Loucy (cell line): ENCODE measurements around the gene RINT1.
"Not testable (repeated sequence)": the region's sequence is repeated elsewhere in the genome, so short reads cannot be mapped to it uniquely, and the experiment has no call there.

Experiments used
- H2AFZ ChIP-seq: fragments of 200-600 bp; sonication (generic); 2 replicates; pipeline ENCODE4 v1.6.0; 2016; ENCODE audit warnings: antibody characterized with exemption, mild to moderate bottlenecking, low read length, moderate library complexity
- H3F3A ChIP-seq: fragments of 200-600 bp; 2 replicates; pipeline ENCODE4 v1.6.0; 2016; ENCODE audit warnings: antibody characterized with exemption, low read depth, mild to moderate bottlenecking
- H3K27me3 ChIP-seq: fragments of 200-600 bp; sonication (generic); 2 replicates; pipeline ENCODE4 v1.6.1; 2014; ENCODE audit warnings: low read length, mild to moderate bottlenecking; ENCODE audit not compliant: insufficient read depth, poor library complexity, severe bottlenecking
- H3K36me3 ChIP-seq: fragments of 200-600 bp; sonication (generic); 2 replicates; pipeline ENCODE4 v1.6.1; 2016; ENCODE audit warnings: low read length; ENCODE audit not compliant: insufficient read depth
- H3K4me1 ChIP-seq: fragments of 200-600 bp; sonication (generic); 2 replicates; pipeline ENCODE4 v1.5.1; 2014; ENCODE audit warnings: low read length, mild to moderate bottlenecking; ENCODE audit not compliant: insufficient read depth, poor library complexity, severe bottlenecking
- H3K4me2 ChIP-seq: fragments of 200-600 bp; sonication (generic); 2 replicates; pipeline ENCODE4 v1.6.0; 2014; ENCODE audit warnings: antibody characterized with exemption, low read length, low read depth, mild to moderate bottlenecking; ENCODE audit not compliant: poor library complexity, severe bottlenecking
- H3K4me3 ChIP-seq: fragments of 200-600 bp; sonication (generic); 2 replicates; pipeline ENCODE4 v1.5.1; 2014; ENCODE audit warnings: low read length, mild to moderate bottlenecking, mixed read lengths; ENCODE audit not compliant: poor library complexity, severe bottlenecking
- H3K79me2 ChIP-seq: fragments of 200-600 bp; sonication (generic); 2 replicates; pipeline ENCODE4 v1.6.1; 2014; ENCODE audit warnings: low read length; ENCODE audit not compliant: insufficient read depth
- H3K9ac ChIP-seq: fragments of 200-600 bp; sonication (generic); 2 replicates; pipeline ENCODE4 v1.6.0; 2014; ENCODE audit warnings: mild to moderate bottlenecking, low read depth, low read length, moderate library complexity; ENCODE audit not compliant: poor library complexity, severe bottlenecking
- H3K9me2 ChIP-seq: fragments of 200-600 bp; sonication (generic); replicated peaks from 2 replicates; pipeline ENCODE4 v1.6.1; 2016; ENCODE audit warnings: low read depth, low read length, mixed read lengths
- H3K9me3 ChIP-seq: fragments of 200-600 bp; sonication (generic); 2 replicates; pipeline ENCODE4 v1.6.1; 2014; ENCODE audit warnings: mild to moderate bottlenecking, antibody characterized with exemption, low read length, low read depth; ENCODE audit not compliant: insufficient read depth
- H4K20me1 ChIP-seq: fragments of 200-600 bp; sonication (generic); 2 replicates; pipeline ENCODE4 v1.6.0; 2014; ENCODE audit warnings: antibody characterized with exemption, low read length, mild to moderate bottlenecking; ENCODE audit not compliant: insufficient read depth, poor library complexity, severe bottlenecking
- CTCF ChIP-seq: fragments of 200-600 bp; sonication (generic); conservative IDR thresholded peaks from 2 replicates; pipeline ENCODE4 v1.5.1; 2014; ENCODE audit warnings: mild to moderate bottlenecking, antibody characterized with exemption, low read length
- EZH2phosphoT487 ChIP-seq: fragments of 200-600 bp; IDR thresholded peaks from 2 replicates; pipeline ENCODE4 v1.6.1; 2018; ENCODE audit warnings: antibody characterized with exemption, mild to moderate bottlenecking, moderate library complexity, borderline replicate concordance

The RINT1 gene

GRCh38 chr7:105512926-105513526, 19.0 kb upstream of the RINT1 start:
- Histone ChIP-seq H3F3A (no peaks in the 10 kb centered on the region), H3K9me2 (no peaks in the 10 kb centered on the region), H3K36me3 (no peaks in the 10 kb centered on the region; the same call in 1 of the 2 replicates), H3K4me1 (peaks cover 10% of the 10 kb centered on the region), H3K9me3 (no peaks in the 10 kb centered on the region), H3K27me3 (no peaks in the 10 kb centered on the region), H2AFZ (no peak overlapping the region), H4K20me1 (no peaks in the 10 kb centered on the region), H3K4me2 (no peak overlapping the region), H3K9ac (no peak overlapping the region), H3K4me3 (no peak overlapping the region), H3K79me2 (peaks cover 18% of the 10 kb centered on the region)
- TF ChIP-seq CTCF, result no peak
- TF ChIP-seq EZH2phosphoT487, result no peak

GRCh38 chr7:105515610-105516009, 16.4 kb upstream of the RINT1 start:
- not testable (repeated sequence) for H3K9ac ChIP-seq, H3K9me2 ChIP-seq, H3K4me3 ChIP-seq, H4K20me1 ChIP-seq, H3K36me3 ChIP-seq, H3K27me3 ChIP-seq, H3F3A ChIP-seq, H2AFZ ChIP-seq, H3K4me2 ChIP-seq, H3K9me3 ChIP-seq
- Histone ChIP-seq H3K79me2 (peaks cover 23% of the 10 kb centered on the region), H3K4me1 (peaks cover 10% of the 10 kb centered on the region)

- Histone ChIP-seq H2AFZ (no peak overlapping the region), H3K4me3 (no peak overlapping the region), H3K4me2 (peak overlapping the region; percentile 0), H3K9me3 (no peaks in the 10 kb centered on the region), H3K79me2 (peaks cover 25% of the 10 kb centered on the region), H3K4me1 (peaks cover 18% of the 10 kb centered on the region), H3F3A (no peaks in the 10 kb centered on the region), H3K36me3 (no peaks in the 10 kb centered on the region), H3K27me3 (no peaks in the 10 kb centered on the region), H4K20me1 (peaks cover 3% of the 10 kb centered on the region), H3K9me2 (no peaks in the 10 kb centered on the region), H3K9ac (no peak overlapping the region)
- TF ChIP-seq CTCF, result no peak
- no peak for TF ChIP-seq EZH2phosphoT487
These were observed 12.6 kb upstream of the RINT1 start for GRCh38 chr7:105519353-105519752.

- Histone ChIP-seq H3K9ac (peak overlapping the region; percentile 68), H3K79me2 (peaks cover 22% of the 10 kb centered on the region; the same call in 1 of the 2 replicates), H3K4me1 (peaks cover 16% of the 10 kb centered on the region), H3K4me3 (peak overlapping the region; percentile 75), H3K4me2 (peak overlapping the region; percentile 69)
- not testable (repeated sequence) for H3K36me3 ChIP-seq, H4K20me1 ChIP-seq, H3F3A ChIP-seq, H3K27me3 ChIP-seq, H2AFZ ChIP-seq, H3K9me3 ChIP-seq, H3K9me2 ChIP-seq
These were observed 11.4 kb upstream of the RINT1 start for GRCh38 chr7:105520620-105521019.
